K562 (cell line): ENCODE results near the gene MBNL1. TPM values are rescaled to one million over a fixed set of nuclear protein-coding genes. Genes with fewer than 3 reads are reported as not detected.

Experiments used
- BMI1 ChIP-seq: fragments of 150-350 bp; IDR thresholded peaks from 2 replicates; pipeline ENCODE4 v1.6.1; 2014; ENCODE audit warnings: low read length
- CCNT2 ChIP-seq: IDR thresholded peaks from 2 replicates; pipeline ENCODE4 v1.6.1; 2011; ENCODE audit warnings: borderline replicate concordance, low read depth, mild to moderate bottlenecking, moderate library complexity, mixed read lengths, low read length; ENCODE audit not compliant: insufficient read length; ENCODE audit errors: extremely low read depth
- ETV1 ChIP-seq: fragments of 450-650 bp; conservative IDR thresholded peaks from 2 replicates; pipeline ENCODE4 v1.6.1; 2016; ENCODE audit warnings: missing genetic modification characterization, control low read depth, low read depth, missing compliant biosample characterization
- GATAD2A ChIP-seq: fragments of 450-650 bp; IDR thresholded peaks from 2 replicates; pipeline ENCODE4 v1.6.1; 2017
- HDAC6 ChIP-seq: IDR thresholded peaks from 2 replicates; pipeline ENCODE4 v1.6.1; 2012; ENCODE audit warnings: low read depth, mild to moderate bottlenecking, control low read depth, inconsistent platforms, low read length, moderate library complexity
- HNRNPL ChIP-seq: fragments of 200-400 bp; formaldehyde crosslinking; IDR thresholded peaks from 2 replicates; pipeline ENCODE4 v1.6.1; 2017; ENCODE audit warnings: low read depth, mild to moderate bottlenecking, low read length
- JUND ChIP-seq, 2 experiments: IDR thresholded peaks; 2 replicates in 1 of 2; 3 replicates in 1 of 2; pipeline ENCODE4 v1.6.1; 2011; ENCODE audit warnings: borderline replicate concordance in 2 of 2, low read depth in 2 of 2, low read length in 2 of 2, improper control_type of control experiment in 1 of 2, missing biosample characterization in 1 of 2, missing genetic modification characterization in 1 of 2, missing genetic modification reagents in 1 of 2
- KDM1A ChIP-seq, 2 experiments: fragments of 450-650 bp; IDR thresholded peaks; 2 replicates each; pipeline ENCODE4 v1.6.1; 2016; ENCODE audit warnings: mild to moderate bottlenecking in 2 of 2
- MAFG ChIP-seq: fragments of 450-650 bp; conservative IDR thresholded peaks from 2 replicates; pipeline ENCODE4 v1.6.1; 2016; ENCODE audit warnings: missing genetic modification characterization, missing compliant biosample characterization
- MAFK ChIP-seq: IDR thresholded peaks from 2 replicates; pipeline ENCODE4 v1.6.1; 2011; ENCODE audit warnings: low read length, improper control_type of control experiment
- MCM2 ChIP-seq: fragments of 450-650 bp; IDR thresholded peaks from 2 replicates; pipeline ENCODE4 v1.6.1; 2017; ENCODE audit warnings: low read depth, mild to moderate bottlenecking
- MTA2 ChIP-seq: fragments of 450-650 bp; IDR thresholded peaks from 2 replicates; pipeline ENCODE4 v1.6.1; 2016; ENCODE audit warnings: low read depth
- POLR2G ChIP-seq: fragments of 200-400 bp; formaldehyde crosslinking; IDR thresholded peaks from 2 replicates; pipeline ENCODE4 v1.6.1; 2017; ENCODE audit warnings: low read depth, mild to moderate bottlenecking, antibody characterized with exemption, low read length, moderate library complexity
- PRPF4 ChIP-seq: fragments of 200-400 bp; formaldehyde crosslinking; IDR thresholded peaks from one replicate; pipeline ENCODE4 v1.6.1; 2017; ENCODE audit warnings: low read length, low read depth, mild to moderate bottlenecking; ENCODE audit not compliant: insufficient read depth, poor library complexity, severe bottlenecking
- PTBP1 ChIP-seq: fragments of 200-400 bp; formaldehyde crosslinking; IDR thresholded peaks from 2 replicates; pipeline ENCODE4 v1.6.1; 2017; ENCODE audit warnings: low read depth, low read length
- RNF2 ChIP-seq: sonication (generic); IDR thresholded peaks from 2 replicates; pipeline ENCODE4 v1.6.1; 2016
- SREBF1 ChIP-seq: fragments of 150-350 bp; IDR thresholded peaks from 2 replicates; pipeline ENCODE4 v1.6.1; 2014; ENCODE audit warnings: antibody characterized with exemption, low read depth, low read length, borderline replicate concordance
- ZNF143 ChIP-seq: sonication (generic); formaldehyde crosslinking; IDR thresholded peaks from 2 replicates; pipeline ENCODE4 v1.9.0; 2022; ENCODE audit warnings: mild to moderate bottlenecking, missing genetic modification reagents
- ZNF436 ChIP-seq: fragments of 250-450, 450-650 bp; sonication (Bioruptor Pico); formaldehyde crosslinking; IDR thresholded peaks from 2 replicates; pipeline ENCODE4 v1.7.0; 2020; ENCODE audit warnings: mild to moderate bottlenecking
- polyA plus RNA-seq, 8 experiments: library from polyadenylated mRNA; depleted of rRNA in 4 of 8; stranded (reverse) in 5 of 8; unstranded in 3 of 8; fragments of >200 nt; fragmentation: Nextera tagmentation in 2 of 8; fragmentation: Illumina TruSeq in 1 of 8; extraction: Ambion mirVana in 2 of 8; extraction: Trizol in 1 of 8; gene quantifications; 2 replicates each; pipeline versions ENCODE4 v1.2.1 to v1.2.3, GENCODE V29; 2011 to 2014; ENCODE audit warnings: inconsistent platforms in 1 of 8, missing spikeins in 1 of 8
- total RNA-seq, 7 experiments: library from RNA; depleted of rRNA in 6 of 7; stranded (reverse); fragments of >200 nt in 6 of 7; fragmentation: Illumina TruSeq in 2 of 7; extraction: Trizol in 2 of 7; gene quantifications; 2 replicates each; pipeline versions ENCODE4 v1.2.1 to v1.2.3, GENCODE V29; 2011 to 2021; ENCODE audit warnings: low replicate concordance in 1 of 7
- TF ChIP-seq, protein P1 (sequence below): sonication (generic); formaldehyde crosslinking; IDR thresholded peaks from 2 replicates; pipeline ENCODE4 v1.8.1; 2023; ENCODE audit warnings: mild to moderate bottlenecking, missing genetic modification reagents
- TF ChIP-seq, protein P2 (sequence below): fragments of 250-450 bp; sonication (Bioruptor Pico); IDR thresholded peaks from 2 replicates; pipeline ENCODE4 v1.4.0; 2020
- TF ChIP-seq, protein P3 (sequence below): sonication (generic); formaldehyde crosslinking; IDR thresholded peaks from 2 replicates; pipeline ENCODE4 v1.8.1; 2022; ENCODE audit warnings: missing genetic modification reagents

The MBNL1 gene
- total and polyA plus RNA-seq, 9 of the 15 experiments (the other 6 are each of a cell fraction or from before 2014, with no cell fraction given) = 70.3 to 243 (median 220) TPM

DNA sequence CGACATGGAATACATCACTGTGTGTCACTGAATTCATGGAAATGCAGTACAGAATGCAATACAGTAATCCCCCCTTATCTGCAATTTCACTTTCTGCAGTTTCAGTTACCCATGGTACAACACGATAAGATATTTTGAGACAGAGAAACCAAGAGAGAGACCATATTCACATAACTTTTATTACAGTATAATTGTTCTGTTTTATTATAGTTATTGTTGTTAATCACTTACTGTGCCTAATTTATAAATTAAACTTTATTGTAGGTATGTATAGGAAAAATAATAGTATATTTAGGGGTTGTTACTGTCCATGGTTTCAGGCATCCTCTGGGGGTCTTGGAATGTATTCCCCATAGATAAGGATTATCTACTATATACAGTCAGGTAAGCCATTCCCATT lies 61.8 kb downstream of the MBNL1 start (continued):
- TF ChIP-seq, protein P1, sequence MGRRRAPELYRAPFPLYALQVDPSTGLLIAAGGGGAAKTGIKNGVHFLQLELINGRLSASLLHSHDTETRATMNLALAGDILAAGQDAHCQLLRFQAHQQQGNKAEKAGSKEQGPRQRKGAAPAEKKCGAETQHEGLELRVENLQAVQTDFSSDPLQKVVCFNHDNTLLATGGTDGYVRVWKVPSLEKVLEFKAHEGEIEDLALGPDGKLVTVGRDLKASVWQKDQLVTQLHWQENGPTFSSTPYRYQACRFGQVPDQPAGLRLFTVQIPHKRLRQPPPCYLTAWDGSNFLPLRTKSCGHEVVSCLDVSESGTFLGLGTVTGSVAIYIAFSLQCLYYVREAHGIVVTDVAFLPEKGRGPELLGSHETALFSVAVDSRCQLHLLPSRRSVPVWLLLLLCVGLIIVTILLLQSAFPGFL (CRISPR knock-in tag) = no peak
- TF ChIP-seq HDAC6 (no peak), MAFK (no peak), POLR2G (no peak), SREBF1 (no peak), PTBP1 (no peak), HNRNPL (no peak), ZNF143 (CRISPR knock-in tag) (no peak), ETV1 (no peak), MCM2 (no peak), MTA2 (no peak; the same call in 1 of the 2 replicates), GATAD2A (no peak), MAFG (tag) (no peak), ZNF436 (no peak), KDM1A (IDR thresholded peaks at IDR 0.05) (peak in 1 of 2 experiments; percentile 40; a peak in 1 of 4 replicates), RNF2 (0 out of 2 replicates have a peak, but pooled peaks have one; percentile 37), BMI1 (no peak), PRPF4 (no peak), JUND (IDR thresholded peaks at IDR 0.05; ENCODE audit: borderline replicate concordance, low read depth, low read length) (peak; percentile 51; the same call in 1 of the 2 replicates), JUND (tag; IDR thresholded peaks at IDR 0.05; ENCODE audit: borderline replicate concordance, low read depth, low read length) (peak; percentile 14; the same call in 1 of the 3 replicates), CCNT2 (peak; percentile 14)
- TF ChIP-seq, protein P2, sequence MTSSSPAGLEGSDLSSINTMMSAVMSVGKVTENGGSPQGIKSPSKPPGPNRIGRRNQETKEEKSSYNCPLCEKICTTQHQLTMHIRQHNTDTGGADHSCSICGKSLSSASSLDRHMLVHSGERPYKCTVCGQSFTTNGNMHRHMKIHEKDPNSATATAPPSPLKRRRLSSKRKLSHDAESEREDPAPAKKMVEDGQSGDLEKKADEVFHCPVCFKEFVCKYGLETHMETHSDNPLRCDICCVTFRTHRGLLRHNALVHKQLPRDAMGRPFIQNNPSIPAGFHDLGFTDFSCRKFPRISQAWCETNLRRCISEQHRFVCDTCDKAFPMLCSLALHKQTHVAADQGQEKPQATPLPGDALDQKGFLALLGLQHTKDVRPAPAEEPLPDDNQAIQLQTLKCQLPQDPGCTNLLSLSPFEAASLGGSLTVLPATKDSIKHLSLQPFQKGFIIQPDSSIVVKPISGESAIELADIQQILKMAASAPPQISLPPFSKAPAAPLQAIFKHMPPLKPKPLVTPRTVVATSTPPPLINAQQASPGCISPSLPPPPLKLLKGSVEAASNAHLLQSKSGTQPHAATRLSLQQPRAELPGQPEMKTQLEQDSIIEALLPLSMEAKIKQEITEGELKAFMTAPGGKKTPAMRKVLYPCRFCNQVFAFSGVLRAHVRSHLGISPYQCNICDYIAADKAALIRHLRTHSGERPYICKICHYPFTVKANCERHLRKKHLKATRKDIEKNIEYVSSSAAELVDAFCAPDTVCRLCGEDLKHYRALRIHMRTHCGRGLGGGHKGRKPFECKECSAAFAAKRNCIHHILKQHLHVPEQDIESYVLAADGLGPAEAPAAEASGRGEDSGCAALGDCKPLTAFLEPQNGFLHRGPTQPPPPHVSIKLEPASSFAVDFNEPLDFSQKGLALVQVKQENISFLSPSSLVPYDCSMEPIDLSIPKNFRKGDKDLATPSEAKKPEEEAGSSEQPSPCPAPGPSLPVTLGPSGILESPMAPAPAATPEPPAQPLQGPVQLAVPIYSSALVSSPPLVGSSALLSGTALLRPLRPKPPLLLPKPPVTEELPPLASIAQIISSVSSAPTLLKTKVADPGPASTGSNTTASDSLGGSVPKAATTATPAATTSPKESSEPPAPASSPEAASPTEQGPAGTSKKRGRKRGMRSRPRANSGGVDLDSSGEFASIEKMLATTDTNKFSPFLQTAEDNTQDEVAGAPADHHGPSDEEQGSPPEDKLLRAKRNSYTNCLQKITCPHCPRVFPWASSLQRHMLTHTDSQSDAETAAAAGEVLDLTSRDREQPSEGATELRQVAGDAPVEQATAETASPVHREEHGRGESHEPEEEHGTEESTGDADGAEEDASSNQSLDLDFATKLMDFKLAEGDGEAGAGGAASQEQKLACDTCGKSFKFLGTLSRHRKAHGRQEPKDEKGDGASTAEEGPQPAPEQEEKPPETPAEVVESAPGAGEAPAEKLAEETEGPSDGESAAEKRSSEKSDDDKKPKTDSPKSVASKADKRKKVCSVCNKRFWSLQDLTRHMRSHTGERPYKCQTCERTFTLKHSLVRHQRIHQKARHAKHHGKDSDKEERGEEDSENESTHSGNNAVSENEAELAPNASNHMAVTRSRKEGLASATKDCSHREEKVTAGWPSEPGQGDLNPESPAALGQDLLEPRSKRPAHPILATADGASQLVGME (CRISPR knock-in tag) = no peak
- TF ChIP-seq, protein P3, sequence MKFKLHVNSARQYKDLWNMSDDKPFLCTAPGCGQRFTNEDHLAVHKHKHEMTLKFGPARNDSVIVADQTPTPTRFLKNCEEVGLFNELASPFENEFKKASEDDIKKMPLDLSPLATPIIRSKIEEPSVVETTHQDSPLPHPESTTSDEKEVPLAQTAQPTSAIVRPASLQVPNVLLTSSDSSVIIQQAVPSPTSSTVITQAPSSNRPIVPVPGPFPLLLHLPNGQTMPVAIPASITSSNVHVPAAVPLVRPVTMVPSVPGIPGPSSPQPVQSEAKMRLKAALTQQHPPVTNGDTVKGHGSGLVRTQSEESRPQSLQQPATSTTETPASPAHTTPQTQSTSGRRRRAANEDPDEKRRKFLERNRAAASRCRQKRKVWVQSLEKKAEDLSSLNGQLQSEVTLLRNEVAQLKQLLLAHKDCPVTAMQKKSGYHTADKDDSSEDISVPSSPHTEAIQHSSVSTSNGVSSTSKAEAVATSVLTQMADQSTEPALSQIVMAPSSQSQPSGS (CRISPR knock-in tag) = no peak
